ENCODE results near the gene SCPEP1. TPM values are rescaled to one million over a fixed set of nuclear protein-coding genes. Genes with fewer than 3 reads are reported as not detected.
"Not testable (repeated sequence)": the region's sequence is repeated elsewhere in the genome, so short reads cannot be mapped to it uniquely, and the experiment has no call there.

SCPEP1 gene, protein sequence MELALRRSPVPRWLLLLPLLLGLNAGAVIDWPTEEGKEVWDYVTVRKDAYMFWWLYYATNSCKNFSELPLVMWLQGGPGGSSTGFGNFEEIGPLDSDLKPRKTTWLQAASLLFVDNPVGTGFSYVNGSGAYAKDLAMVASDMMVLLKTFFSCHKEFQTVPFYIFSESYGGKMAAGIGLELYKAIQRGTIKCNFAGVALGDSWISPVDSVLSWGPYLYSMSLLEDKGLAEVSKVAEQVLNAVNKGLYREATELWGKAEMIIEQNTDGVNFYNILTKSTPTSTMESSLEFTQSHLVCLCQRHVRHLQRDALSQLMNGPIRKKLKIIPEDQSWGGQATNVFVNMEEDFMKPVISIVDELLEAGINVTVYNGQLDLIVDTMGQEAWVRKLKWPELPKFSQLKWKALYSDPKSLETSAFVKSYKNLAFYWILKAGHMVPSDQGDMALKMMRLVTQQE
- 10 to 100 TPM; 16.0 to 16.2 TPM for total RNA-seq

GRCh38 chr17:56977673-56978395 lies at the start of gene SCPEP1:
Gene SCPEP1, plus strand, starts transcription at chr17:56978131. Its CDS starts 29 bp downstream, at chr17:56978160.
- Mint-ChIP-seq H3K9me3 (no peaks in the 10 kb centered on the region), H3K27me3 (no peaks in the 10 kb centered on the region), H3K4me1 (peaks cover 16% of the 10 kb centered on the region), H3K27ac (peak within 1 kb of the TSS; percentile 85), H3K36me3 (no peaks in the 10 kb centered on the region), H3K4me3 (peak within 1 kb of the TSS; percentile 88)
- DNase-seq = peak; percentile 83

GRCh38 chr17:56928586-56928985 lies 49.3 kb upstream of the SCPEP1 start:
- no peak overlapping the region for H3K4me3 Mint-ChIP-seq
- H3K27me3 Mint-ChIP-seq = no peaks in the 10 kb centered on the region
- no peaks in the 10 kb centered on the region for H3K4me1 Mint-ChIP-seq
- peaks cover 13% of the 10 kb centered on the region for H3K36me3 Mint-ChIP-seq
- no peak for DNase-seq
- peaks cover 9% of the 10 kb centered on the region for H3K9me3 Mint-ChIP-seq
- no peak overlapping the region for H3K27ac Mint-ChIP-seq

- peaks cover 20% of the 10 kb centered on the region for H3K36me3 Mint-ChIP-seq
- no peak overlapping the region for H3K4me3 Mint-ChIP-seq
- H3K27me3 Mint-ChIP-seq = no peaks in the 10 kb centered on the region
- no peak overlapping the region for H3K27ac Mint-ChIP-seq
- H3K9me3 Mint-ChIP-seq = peaks cover 9% of the 10 kb centered on the region
- no peak for DNase-seq
- no peaks in the 10 kb centered on the region for H3K4me1 Mint-ChIP-seq
These were observed 48.5 kb upstream of the SCPEP1 start for GRCh38 chr17:56929362-56929969.

GRCh38 chr17:56930739-56931337 lies 47.1 kb upstream of the SCPEP1 start:
- Mint-ChIP-seq H3K36me3 (peaks cover 21% of the 10 kb centered on the region), H3K4me1 (no peaks in the 10 kb centered on the region), H3K9me3 (peaks cover 9% of the 10 kb centered on the region), H3K27ac (no peak overlapping the region), H3K4me3 (no peak overlapping the region), H3K27me3 (no peaks in the 10 kb centered on the region)
- DNase-seq = no peak

DNA sequence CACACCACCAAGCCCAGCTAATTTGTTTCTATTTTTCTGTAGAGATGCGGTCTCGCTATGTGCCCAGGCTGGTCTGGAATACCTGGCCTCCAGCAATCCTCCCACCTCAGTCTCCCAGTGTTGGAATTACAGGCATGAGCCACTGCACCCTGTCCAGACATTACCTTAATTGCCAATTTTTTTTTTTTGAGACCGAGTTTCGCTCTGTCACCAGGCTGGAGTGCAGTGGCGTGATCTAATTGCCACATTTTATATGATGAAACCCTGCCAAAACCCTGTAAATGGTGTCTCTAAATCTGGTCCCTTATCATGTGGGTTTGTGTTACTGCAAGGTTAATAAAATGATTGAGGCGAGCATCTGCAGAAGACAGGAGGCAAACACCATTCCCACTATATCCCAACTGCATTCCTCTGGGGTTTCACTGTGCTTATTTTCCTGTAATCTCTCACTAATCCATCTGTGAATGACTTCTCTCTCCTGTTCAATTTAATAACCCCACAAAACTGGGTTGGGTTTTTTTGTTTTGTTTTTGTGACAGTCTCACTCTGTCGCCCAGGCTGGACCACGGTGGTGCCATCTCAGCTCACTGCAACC lies 44.7 kb upstream of the SCPEP1 start:
- no peak for DNase-seq
- Mint-ChIP-seq H3K27me3 (no peaks in the 10 kb centered on the region), H3K27ac (no peak overlapping the region), H3K4me3 (no peak overlapping the region), H3K4me1 (peaks cover 7% of the 10 kb centered on the region), H3K9me3 (peaks cover 9% of the 10 kb centered on the region), H3K36me3 (peaks cover 33% of the 10 kb centered on the region)

DNA sequence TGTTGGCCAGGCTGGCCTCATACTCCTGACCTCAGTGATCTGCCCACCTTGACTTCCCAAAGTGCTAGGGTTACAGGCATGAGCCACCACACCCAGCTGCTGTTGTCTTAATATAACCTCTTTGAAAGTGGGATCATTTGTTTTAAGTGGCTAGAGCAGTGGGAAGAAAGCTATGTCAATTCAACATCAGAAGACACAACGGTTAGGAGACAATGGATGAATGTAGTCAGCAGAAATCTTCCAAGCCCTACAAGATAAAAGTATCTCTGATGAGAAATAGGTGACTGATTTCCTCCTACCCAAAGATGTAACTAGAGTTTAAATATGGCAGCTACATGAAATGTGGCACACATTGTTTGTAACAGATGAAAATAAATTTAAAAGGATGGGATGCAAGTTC lies 44.1 kb upstream of the SCPEP1 start:
- H3K9me3 Mint-ChIP-seq = peaks cover 9% of the 10 kb centered on the region
- no peak for DNase-seq
- H3K36me3 Mint-ChIP-seq = peaks cover 39% of the 10 kb centered on the region
- peaks cover 8% of the 10 kb centered on the region for H3K4me1 Mint-ChIP-seq
- H3K27ac Mint-ChIP-seq = no peak overlapping the region
- no peaks in the 10 kb centered on the region for H3K27me3 Mint-ChIP-seq
- H3K4me3 Mint-ChIP-seq = no peak overlapping the region

DNA sequence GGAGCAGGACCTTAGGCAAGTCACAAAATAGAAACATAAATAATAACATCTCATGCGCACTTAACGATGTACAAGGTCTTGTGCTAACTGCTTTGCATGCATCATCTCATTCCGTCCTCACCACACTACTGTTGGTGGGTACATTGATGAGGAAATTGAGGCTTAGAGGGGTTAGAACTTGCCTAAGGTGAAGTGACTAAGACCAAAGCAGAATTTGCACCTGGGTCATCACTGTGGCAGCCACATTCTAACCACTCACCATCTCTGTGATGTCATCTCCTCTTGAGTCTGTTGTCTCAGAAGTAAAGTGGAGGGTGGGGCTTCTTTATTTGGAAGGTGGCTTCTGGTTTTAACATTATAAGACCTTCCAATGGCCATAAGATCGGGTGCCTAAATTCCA lies 43.7 kb upstream of the SCPEP1 start:
- Mint-ChIP-seq H3K4me3 (no peak overlapping the region), H3K9me3 (peaks cover 7% of the 10 kb centered on the region), H3K4me1 (peaks cover 8% of the 10 kb centered on the region), H3K36me3 (peaks cover 41% of the 10 kb centered on the region), H3K27me3 (no peaks in the 10 kb centered on the region), H3K27ac (no peak overlapping the region)
- no peak for DNase-seq

DNA sequence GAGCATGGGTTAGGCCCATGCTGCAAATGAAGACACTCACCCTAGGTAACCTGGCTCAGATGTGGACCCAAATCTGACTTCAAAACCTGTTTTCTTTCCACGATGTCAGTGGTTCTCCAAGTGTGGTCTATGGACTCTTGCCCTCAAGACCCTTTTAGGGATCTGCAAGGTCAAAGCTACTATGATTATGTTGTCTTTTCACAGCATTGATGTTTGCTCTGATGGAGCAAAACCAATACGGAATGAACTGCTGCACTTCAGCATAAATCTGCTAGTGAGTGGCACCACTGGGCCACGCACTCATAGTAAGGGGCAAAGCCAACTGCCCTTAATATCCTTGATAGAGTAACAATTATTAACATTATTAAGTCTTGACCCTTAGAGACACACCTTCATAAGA lies 42.5 kb upstream of the SCPEP1 start:
- Mint-ChIP-seq H3K9me3 (peaks cover 4% of the 10 kb centered on the region), H3K27me3 (no peaks in the 10 kb centered on the region), H3K36me3 (peaks cover 47% of the 10 kb centered on the region), H3K4me1 (peaks cover 8% of the 10 kb centered on the region), H3K27ac (no peak overlapping the region), H3K4me3 (no peak overlapping the region)
- DNase-seq = no peak

DNA sequence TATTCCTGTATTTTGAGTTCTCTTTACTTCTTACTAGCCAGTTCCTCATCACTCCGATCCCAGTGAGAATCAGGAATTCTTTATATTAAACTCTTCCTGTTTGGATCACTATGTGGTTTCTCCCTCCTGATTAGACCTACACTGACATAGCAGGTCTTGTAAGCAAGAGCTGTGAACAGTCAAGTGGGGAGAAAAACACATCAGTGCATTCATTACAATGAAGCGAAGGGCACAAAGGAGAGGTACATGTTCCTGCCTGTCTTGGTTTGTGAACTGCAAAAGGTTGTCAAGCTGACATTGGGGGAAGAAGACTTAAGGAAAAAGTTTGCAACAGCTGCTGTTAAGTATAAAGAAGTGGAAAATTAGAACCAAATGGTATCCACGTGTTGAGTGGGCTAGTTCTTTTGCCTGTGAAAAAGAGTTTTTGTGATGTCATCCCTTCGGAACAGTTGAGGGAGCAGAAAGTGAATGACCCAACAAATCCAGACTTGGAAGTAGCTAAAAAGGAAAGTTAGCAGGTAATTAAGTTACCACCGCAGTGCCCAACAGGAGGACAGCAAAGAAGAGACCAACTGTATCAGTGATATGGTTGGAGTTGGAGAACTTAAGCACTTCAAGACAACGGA lies 41.1 kb upstream of the SCPEP1 start:
- Mint-ChIP-seq H3K36me3 (peaks cover 42% of the 10 kb centered on the region), H3K9me3 (no peaks in the 10 kb centered on the region), H3K27me3 (no peaks in the 10 kb centered on the region), H3K27ac (no peak overlapping the region), H3K4me1 (peaks cover 8% of the 10 kb centered on the region), H3K4me3 (no peak overlapping the region)
- no peak for DNase-seq

GRCh38 chr17:56937687-56938086 lies 40.2 kb upstream of the SCPEP1 start:
- H3K27me3 Mint-ChIP-seq = no peaks in the 10 kb centered on the region
- no peak overlapping the region for H3K27ac Mint-ChIP-seq
- no peak for DNase-seq
- H3K4me3 Mint-ChIP-seq = no peak overlapping the region
- peaks cover 8% of the 10 kb centered on the region for H3K4me1 Mint-ChIP-seq
- H3K9me3 Mint-ChIP-seq = no peaks in the 10 kb centered on the region
- H3K36me3 Mint-ChIP-seq = peaks cover 42% of the 10 kb centered on the region

GRCh38 chr17:56938206-56938605 lies 39.7 kb upstream of the SCPEP1 start:
- not testable (repeated sequence) for H3K9me3 Mint-ChIP-seq, H3K4me3 Mint-ChIP-seq, DNase-seq, H3K27ac Mint-ChIP-seq, H3K4me1 Mint-ChIP-seq, H3K27me3 Mint-ChIP-seq
- H3K36me3 Mint-ChIP-seq = peaks cover 39% of the 10 kb centered on the region

- H3K36me3 Mint-ChIP-seq = peaks cover 31% of the 10 kb centered on the region
- H3K27me3 Mint-ChIP-seq = no peaks in the 10 kb centered on the region
- DNase-seq = no peak
- no peaks in the 10 kb centered on the region for H3K9me3 Mint-ChIP-seq
- no peak overlapping the region for H3K4me3 Mint-ChIP-seq
- H3K27ac Mint-ChIP-seq = no peak overlapping the region
- H3K4me1 Mint-ChIP-seq = peaks cover 8% of the 10 kb centered on the region
These were observed 38.0 kb upstream of the SCPEP1 start for GRCh38 chr17:56939869-56940484.

GRCh38 chr17:56943505-56944125 lies 34.3 kb upstream of the SCPEP1 start:
- no peak overlapping the region for H3K4me3 Mint-ChIP-seq
- H3K27ac Mint-ChIP-seq = no peak overlapping the region
- H3K36me3 Mint-ChIP-seq = peaks cover 17% of the 10 kb centered on the region

More at GRCh38 chr17:56943505-56944125, 34.3 kb upstream of the SCPEP1 start:
- no peak for DNase-seq
- Mint-ChIP-seq H3K9me3 (no peaks in the 10 kb centered on the region), H3K4me1 (no peaks in the 10 kb centered on the region), H3K27me3 (no peaks in the 10 kb centered on the region)
